Fibroblast of the aortic adventitia (primary cell): ENCODE measurements around the gene PAQR6. TPM values are rescaled to one million over a fixed set of nuclear protein-coding genes. Genes with fewer than 3 reads are reported as not detected.

Source experiments
- DNase-seq: peaks from one replicate; pipeline ENCODE4 v3.0.0-alpha.2; 2010; ENCODE audit warnings: low read depth
- H3K4me3 ChIP-seq: 2 replicates; pipeline ENCODE4 v1.5.1; 2011; ENCODE audit warnings: low read depth, mild to moderate bottlenecking, control low read depth, low read length, moderate library complexity
- CTCF ChIP-seq: IDR thresholded peaks from 2 replicates; pipeline ENCODE4 v1.5.1; 2011; ENCODE audit warnings: mild to moderate bottlenecking, low read length, control low read depth, inconsistent platforms; ENCODE audit not compliant: insufficient read depth
- total RNA-seq: library from RNA; depleted of rRNA; stranded (reverse); fragments of >200 nt; gene quantifications from 2 replicates; pipeline ENCODE4 v1.2.3, GENCODE V29; 2012; ENCODE audit warnings: low replicate concordance

Gene PAQR6
- total RNA-seq, 1 donor: 0.63 TPM

DNA sequence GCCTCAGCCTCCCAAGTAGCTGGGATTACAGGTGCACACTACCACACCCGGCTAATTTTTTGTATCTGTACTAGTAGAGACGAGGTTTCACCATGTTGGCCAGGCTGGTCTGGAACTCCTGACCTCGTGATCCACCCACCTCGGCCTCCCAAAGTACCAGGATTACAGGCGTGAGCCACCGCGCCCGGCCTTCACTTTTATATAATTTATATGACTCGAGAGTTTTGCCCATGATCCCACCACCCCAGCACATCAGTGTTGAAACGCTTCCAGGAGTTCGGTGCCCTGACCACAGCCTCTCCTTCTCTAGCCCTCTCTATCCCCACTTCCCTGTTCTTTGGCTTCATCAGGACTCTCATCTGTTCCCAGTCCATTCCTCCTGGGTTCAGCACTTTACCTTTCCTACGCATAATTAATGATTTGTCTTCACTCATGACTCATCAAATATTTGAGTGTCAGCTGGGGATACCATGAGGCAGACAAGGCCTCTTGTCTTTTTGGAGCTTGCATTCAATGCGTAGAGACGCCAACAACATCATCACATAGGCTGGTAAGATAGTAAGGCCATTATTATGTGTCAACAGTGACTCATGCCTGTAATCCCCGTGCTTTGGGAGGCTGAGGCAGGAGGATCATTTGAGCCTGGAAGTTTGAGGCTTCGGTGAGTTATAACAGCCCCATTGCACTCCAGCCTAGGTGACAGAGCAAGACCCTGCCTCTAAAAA lies 33.7 kb downstream of the PAQR6 start:
- H3K4me3 ChIP-seq: peak overlapping the region; percentile 97
- TF ChIP-seq CTCF: no peak
- DNase-seq: peak; percentile 32

DNA sequence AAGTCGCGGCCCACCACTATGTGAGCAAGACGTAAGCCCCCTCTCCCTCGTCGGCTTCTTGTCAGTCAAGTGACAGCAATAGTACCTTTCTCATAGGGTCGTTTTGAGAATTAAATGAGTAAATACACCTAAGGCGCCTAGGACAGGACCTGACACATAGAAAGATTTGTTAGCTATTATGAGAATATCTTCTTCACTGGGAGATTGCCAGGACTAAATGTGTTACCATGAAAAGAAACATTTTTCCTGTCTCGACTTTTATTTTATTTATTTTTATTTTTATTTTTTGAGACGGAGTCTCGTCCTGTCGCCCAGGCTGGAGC lies 34.3 kb downstream of the PAQR6 start:
- no peak for TF ChIP-seq CTCF
- DNase-seq: no peak

GRCh38 chr1:156212833-156213643 lies 34.8 kb downstream of the PAQR6 start, which contains the start of gene PMF1:
PMF1 (plus strand) TSS chr1:156213007; CDS start chr1:156213016, 9 bp downstream.
- TF ChIP-seq CTCF: no peak
- H3K4me3 ChIP-seq: peak within 1 kb of the TSS; percentile 97
- DNase-seq: peak; percentile 94

More for the DNA sequence above, 34.3 kb downstream of the PAQR6 start:
- H3K4me3 ChIP-seq: peak overlapping the region; percentile 97

DNA sequence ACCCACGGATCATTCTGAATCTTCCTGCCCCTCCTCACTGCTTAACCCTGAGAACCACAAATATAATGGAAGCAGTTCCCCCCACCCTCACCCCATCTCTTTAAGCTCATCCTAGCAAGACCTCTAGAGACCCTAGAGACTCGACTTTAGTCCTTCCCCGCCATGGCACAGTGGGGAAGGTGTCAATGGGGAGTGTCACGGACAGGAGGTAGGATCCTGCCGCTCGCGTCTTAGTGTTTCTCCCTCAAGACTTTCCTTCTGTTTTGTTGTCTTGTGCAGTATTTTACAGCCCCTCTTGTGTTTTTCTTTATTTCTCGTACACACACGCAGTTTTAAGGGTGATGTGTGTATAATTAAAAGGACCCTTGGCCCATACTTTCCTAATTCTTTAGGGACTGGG lies 35.7 kb downstream of the PAQR6 start:
- TF ChIP-seq CTCF: no peak
- no peak for DNase-seq
- H3K4me3 ChIP-seq: no peak overlapping the region

DNA sequence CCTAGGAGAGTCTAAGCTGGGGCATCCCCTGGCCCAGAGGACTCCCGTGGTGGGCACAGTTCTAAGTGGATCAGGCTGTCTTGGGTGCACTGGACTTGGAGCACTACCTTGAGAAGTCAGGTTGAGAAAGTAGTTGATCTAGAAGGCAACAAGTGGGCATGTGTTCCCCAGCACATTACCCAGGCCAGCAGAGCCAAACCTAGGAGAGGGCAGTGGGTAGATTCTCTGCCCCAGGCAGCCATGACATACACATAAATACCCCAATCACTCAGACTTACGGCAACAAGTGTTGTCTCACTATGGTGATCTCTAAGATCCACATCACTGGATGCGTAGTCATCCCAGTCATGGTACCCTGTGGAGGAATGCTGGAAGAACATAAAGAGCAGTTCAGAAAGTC lies 36.6 kb downstream of the PAQR6 start:
- no peak for TF ChIP-seq CTCF
- no peak overlapping the region for H3K4me3 ChIP-seq
- DNase-seq: no peak

DNA sequence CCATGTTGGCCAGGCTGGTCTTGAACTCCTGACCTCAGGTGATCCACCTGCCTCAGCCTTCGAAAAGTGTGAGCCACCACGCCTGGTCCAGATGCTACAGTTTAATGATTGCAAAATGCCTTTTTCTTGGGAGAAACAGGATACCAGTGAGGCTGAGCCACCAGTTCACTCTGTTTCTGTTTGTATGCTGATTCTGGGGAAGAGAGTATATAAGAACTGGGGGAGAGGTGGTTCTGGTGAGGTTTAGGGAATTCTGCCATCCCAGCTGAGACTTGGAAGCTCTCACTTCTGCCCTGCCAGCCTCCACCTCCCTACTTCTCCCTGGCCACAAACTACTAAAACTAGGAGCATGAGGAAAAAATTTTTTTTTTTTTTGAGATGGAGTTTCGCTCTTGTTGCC lies 43.2 kb downstream of the PAQR6 start:
- DNase-seq: peak; percentile 34
- no peak for TF ChIP-seq CTCF

More for the DNA sequence above, 43.2 kb downstream of the PAQR6 start:
- no peak overlapping the region for H3K4me3 ChIP-seq
